ENCODE measurements around the gene MOV10L1. TPM values are rescaled to one million over a fixed set of nuclear protein-coding genes. Genes with fewer than 3 reads are reported as not detected.

The MOV10L1 gene
- total RNA-seq, 6 experiments from 2014 or later, result 0.21 to 0.31 (median 0.24) TPM; not detected in 2

DNA sequence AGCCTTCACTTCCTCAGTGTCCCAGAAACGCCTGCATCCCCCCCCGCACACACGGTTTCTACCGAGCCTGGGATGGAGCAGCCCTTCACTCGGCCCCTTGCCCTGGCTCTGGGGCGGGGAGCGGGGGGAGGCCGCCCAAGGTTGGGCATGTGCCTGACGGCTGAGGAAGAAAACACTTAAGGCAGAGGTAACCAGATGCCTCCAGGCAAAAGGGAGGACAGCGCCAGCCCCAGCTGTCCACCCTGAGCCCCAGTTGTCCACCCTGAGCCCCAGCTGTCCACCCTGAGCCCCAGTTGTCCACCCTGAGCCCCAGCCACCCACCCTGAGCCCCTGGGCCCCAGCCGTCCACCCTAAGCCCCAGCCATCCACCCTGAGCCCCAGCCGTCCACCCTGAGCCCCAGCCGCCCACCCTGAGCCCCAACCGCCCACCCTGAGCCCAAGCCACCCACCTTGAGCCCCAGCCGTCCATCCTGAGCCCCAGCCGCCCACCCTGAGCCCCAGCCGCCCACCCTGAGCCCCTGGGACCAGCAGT, 27.9 kb upstream of the MOV10L1 start:
- H3K27me3 ChIP-seq, result peaks cover 0 to 7% of the 10 kb centered on the region in 2 donors
- TF ChIP-seq, protein P1, sequence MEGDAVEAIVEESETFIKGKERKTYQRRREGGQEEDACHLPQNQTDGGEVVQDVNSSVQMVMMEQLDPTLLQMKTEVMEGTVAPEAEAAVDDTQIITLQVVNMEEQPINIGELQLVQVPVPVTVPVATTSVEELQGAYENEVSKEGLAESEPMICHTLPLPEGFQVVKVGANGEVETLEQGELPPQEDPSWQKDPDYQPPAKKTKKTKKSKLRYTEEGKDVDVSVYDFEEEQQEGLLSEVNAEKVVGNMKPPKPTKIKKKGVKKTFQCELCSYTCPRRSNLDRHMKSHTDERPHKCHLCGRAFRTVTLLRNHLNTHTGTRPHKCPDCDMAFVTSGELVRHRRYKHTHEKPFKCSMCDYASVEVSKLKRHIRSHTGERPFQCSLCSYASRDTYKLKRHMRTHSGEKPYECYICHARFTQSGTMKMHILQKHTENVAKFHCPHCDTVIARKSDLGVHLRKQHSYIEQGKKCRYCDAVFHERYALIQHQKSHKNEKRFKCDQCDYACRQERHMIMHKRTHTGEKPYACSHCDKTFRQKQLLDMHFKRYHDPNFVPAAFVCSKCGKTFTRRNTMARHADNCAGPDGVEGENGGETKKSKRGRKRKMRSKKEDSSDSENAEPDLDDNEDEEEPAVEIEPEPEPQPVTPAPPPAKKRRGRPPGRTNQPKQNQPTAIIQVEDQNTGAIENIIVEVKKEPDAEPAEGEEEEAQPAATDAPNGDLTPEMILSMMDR (IDR thresholded peaks at IDR 0.05), result no peak
- TF ChIP-seq POLR2A (IDR thresholded peaks at IDR 0.05), result no peak
- H3K9me3 ChIP-seq, result no peaks in the 10 kb centered on the region
- ATAC-seq (no peak), DNase-seq (peak in 2 of 3 donors; percentile 8 to 37)
- H3K4me1 ChIP-seq, result no peaks in the 10 kb centered on the region
- intact Hi-C loops (cut with DNase I), result no loop called here
- WGBS (ENCODE audit: insufficient coverage, low coverage, low lambda C conversion rate, missing lambda C conversion rate), result 39% methylated on average over 2 of the region's 17 CpGs
- H3K36me3 ChIP-seq, result no peaks in the 10 kb centered on the region
- H3K27ac ChIP-seq, result no peak overlapping the region
- H3K4me3 ChIP-seq, result no peak overlapping the region

DNA sequence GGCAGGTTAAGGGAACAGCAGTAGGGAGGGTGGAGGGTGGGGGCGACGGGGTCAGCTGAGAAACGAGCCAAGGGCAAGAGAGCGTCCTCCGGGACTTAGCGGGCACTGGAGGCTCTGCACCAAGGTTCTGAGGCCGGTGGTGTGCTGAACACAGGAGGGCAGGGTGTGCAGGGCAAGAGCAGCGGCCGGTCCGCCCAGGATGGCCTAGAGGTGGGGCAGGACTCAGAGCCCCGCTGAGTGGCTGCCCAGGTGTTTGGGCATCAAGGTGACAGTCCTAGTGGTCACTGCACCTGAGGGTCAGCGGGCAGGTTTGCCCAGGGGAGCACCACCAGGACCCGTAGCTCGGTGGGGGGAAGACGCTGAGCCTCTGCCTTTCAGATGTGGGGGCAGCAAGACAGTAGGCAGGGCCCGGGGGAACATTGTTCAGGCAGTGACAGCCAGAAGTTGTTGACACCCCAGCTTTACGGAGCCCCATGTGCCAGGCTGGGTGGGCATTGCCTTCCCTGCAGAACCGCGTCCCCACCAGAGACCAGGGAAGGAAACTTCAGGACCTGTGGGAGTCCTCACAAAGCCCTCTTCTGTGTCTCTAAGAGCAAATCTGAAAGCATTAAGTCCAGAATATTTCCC, 27.2 kb upstream of the MOV10L1 start:
- Histone ChIP-seq H3K36me3 (no peaks in the 10 kb centered on the region), H3K9me3 (no peaks in the 10 kb centered on the region), H3K27me3 (peaks cover 0 to 7% of the 10 kb centered on the region in 2 donors), H3K4me1 (no peaks in the 10 kb centered on the region), H3K27ac (no peak overlapping the region), H3K4me3 (no peak overlapping the region)
- peak in 2 of 3 donors; percentile 12 to 46 for DNase-seq
- no peak for ATAC-seq
- WGBS (ENCODE audit: insufficient coverage, low coverage, low lambda C conversion rate, missing lambda C conversion rate), result 56% methylated on average over 4 of the region's 19 CpGs
- TF ChIP-seq, protein P1 (IDR thresholded peaks at IDR 0.05), result no peak
- TF ChIP-seq POLR2A (IDR thresholded peaks at IDR 0.05), result no peak
- intact Hi-C loops (cut with DNase I), result no loop called here

DNA sequence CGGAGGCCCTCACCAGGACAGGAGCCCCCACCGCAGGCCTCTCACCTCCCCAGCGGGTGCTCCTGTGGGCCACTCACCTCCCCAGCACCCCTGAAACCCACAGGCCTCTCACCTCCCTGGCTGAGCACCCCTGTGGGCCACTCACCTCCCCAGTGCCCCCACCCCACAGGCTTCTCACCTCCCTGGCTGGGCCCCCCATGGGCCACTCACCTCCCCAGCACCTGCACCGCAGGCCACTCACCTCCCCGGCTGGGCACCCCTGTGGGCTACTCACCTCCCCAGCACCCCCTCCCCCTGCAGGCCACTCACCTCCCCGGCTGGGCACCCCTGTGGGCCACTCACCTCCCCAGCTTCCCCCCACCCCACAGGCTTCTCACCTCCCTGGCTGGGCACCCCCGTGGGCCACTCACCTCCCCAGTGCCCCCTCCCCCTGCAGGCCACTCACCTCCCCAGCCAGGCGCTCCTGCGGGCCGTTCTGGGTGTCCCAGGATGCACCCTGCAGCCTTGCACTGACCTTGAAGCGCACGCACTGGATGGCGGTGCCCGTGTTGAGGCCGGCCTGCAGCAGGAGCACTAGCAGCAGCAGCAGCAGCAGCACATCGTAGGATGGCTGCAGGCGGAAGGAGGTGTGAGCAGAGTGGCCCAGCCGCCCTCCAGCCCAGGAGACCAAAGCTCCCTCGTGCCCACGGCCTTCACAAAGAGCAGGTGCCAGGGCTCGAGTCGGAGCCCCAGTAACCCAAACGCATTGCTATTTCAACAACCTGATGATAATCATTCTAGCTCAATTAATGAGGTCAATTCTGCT, 26.0 kb upstream of the MOV10L1 start:
- Histone ChIP-seq H3K27me3 (peaks cover 0 to 3% of the 10 kb centered on the region in 2 donors), H3K4me3 (no peak overlapping the region), H3K4me1 (no peaks in the 10 kb centered on the region), H3K27ac (no peak overlapping the region), H3K9me3 (no peaks in the 10 kb centered on the region), H3K36me3 (no peaks in the 10 kb centered on the region)
- TF ChIP-seq, protein P1 (IDR thresholded peaks at IDR 0.05), result no peak
- TF ChIP-seq POLR2A (IDR thresholded peaks at IDR 0.05), result no peak
- intact Hi-C loops (cut with DNase I), result no loop called here
- DNase-seq (no peak), ATAC-seq (peak in 1 of 4 donors; percentile 39)
- WGBS (ENCODE audit: insufficient coverage, low coverage, low lambda C conversion rate, missing lambda C conversion rate), result 71% methylated on average over 4 of the region's 23 CpGs

DNA sequence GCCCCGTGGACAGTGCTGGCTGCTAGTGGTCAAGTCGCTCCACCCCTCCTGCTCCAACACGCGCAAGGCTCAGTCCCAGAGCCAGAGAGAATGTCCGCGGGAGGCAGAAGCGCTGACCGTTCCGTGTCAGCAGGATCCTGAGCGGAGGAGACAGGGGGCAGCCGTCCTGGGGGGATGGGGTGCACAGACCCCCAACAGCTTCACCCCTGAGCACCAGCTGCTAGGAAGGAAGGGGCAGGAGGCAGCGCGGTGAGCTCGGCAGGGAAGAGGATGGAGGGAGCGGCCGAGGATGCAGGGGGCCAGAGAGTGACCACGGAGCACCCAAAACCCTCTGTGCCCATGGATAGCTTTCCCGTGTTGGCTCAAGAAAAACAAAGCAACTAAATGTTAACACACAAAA, 25.4 kb upstream of the MOV10L1 start:
- 72% methylated on average over 15 of the region's 18 CpGs for WGBS (ENCODE audit: insufficient coverage, low coverage, low lambda C conversion rate, missing lambda C conversion rate)
- intact Hi-C loops (cut with DNase I), result no loop called here
- DNase-seq, result no peak
- H3K4me1 ChIP-seq, result no peaks in the 10 kb centered on the region
- H3K36me3 ChIP-seq, result no peaks in the 10 kb centered on the region
- H3K27ac ChIP-seq, result no peak overlapping the region
- no peaks in the 10 kb centered on the region for H3K27me3 ChIP-seq
- TF ChIP-seq, protein P1 (IDR thresholded peaks at IDR 0.05), result no peak
- no peak for TF ChIP-seq POLR2A (IDR thresholded peaks at IDR 0.05)
- no peak for ATAC-seq
- H3K4me3 ChIP-seq, result no peak overlapping the region
- no peaks in the 10 kb centered on the region for H3K9me3 ChIP-seq
